ENCODE data around the gene RCAN2.

The RCAN2 gene

DNA sequence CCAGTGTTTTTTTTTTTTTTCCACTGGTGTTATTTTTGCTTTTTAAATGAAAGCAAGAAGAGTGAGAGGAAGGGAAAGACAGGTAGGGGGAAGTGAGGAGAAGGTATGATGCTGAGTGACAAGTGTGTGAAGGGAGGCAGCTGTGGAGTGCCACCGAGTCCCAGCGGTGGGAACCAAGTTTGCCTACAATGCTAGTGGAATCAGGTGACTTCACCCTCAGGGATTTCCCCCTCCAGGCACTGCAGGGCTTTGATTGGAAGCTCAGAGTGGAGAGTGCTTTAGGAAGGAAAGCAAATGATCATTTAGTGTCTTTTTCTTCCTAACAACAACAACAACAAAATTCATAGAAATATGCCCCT is 200.0 kb downstream of the RCAN2 start:
- DNase-seq (ENCODE audit: low read depth in 2 of 2): no peak

- no peak for DNase-seq (ENCODE audit: low read depth in 2 of 2)
Measured at GRCh38 chr6:46290421-46291274, 200.6 kb downstream of the RCAN2 start.

DNA sequence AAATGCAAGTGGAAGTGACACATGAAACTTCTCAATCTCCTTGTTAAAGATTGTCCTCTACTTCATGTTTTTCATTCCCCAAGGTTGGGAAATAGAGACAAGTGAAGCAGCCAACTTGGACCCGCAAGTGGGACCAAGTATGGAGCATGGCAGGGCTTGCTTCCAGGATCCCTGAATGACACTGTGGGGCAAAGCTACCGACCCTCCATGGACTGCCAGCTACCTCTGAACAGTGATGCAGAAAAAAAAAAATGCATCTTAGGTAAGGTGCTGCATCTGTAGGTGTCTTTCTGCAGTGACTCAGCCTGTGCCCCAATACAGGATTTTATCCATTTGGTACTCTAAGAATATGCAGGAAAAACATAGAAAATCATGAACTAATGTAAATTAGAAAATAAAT is 201.4 kb downstream of the RCAN2 start:
- no peak for DNase-seq (ENCODE audit: low read depth in 2 of 2)

DNA sequence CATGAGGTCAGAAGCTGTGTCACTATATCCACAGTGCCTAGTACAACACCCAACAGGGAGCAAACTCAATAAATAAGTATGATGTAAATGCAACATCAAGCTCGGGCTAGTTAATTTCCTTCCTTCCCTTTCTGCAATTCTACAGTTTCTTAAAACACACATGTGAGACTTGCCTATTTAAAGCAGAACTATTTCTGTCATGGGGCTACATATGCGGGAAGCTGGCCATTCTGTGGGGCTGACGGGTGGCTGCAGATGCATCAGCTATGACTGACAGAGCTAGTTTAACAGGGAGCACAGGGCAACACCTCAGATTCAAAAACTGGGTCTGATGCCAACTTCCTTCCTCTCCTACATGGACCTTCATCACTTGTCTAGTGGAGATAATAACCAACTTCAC is 202.4 kb downstream of the RCAN2 start:
- DNase-seq (ENCODE audit: low read depth in 2 of 2): no peak

DNA sequence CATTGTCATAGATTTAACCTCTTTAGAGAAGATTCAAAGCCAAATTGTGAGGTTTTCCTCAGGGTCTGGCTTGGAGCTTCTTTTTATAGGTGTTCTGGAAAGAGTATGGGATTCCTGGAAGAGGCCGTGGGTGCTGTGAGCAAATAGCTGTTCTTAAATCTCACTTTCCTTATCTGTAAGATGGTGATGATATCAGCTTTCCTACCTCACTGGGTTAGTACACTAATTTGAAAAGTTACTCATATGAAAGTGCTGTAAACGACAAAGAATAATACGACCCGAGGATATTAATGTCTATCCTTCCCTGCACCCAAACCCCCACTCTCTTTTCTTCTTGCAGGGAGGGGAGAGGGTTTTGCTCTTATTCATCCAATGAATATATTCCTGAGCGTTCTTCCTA is 203.6 kb downstream of the RCAN2 start:
- DNase-seq (ENCODE audit: low read depth in 2 of 2): no peak

GRCh38 chr6:46287043-46287442 is 204.2 kb downstream of the RCAN2 start:
- no peak for DNase-seq (ENCODE audit: low read depth in 2 of 2)

- no peak for DNase-seq (ENCODE audit: low read depth in 2 of 2)
Measured at GRCh38 chr6:46284475-46284874, 206.8 kb downstream of the RCAN2 start.

DNA sequence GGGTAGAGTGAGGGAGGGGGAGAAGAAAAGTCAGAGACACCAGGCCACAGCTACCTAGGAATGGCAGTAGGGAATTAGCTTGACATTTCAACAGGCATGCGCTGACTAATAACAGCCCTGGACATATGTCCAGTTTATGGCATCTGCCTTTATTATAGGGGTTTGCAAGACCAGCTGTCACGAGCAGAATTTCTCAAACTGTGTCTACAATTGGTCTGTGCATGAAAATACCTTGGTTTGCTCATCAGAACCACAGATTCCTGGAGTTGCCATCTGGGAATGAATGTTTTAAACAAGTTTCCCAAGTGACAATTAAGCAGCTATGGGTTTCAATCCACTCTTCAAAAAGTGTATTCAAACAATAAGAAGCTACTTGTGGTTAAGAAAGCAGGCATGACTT is 210.1 kb downstream of the RCAN2 start:
- DNase-seq (ENCODE audit: low read depth in 2 of 2): no peak

- DNase-seq (ENCODE audit: low read depth in 2 of 2): no peak
Measured at GRCh38 chr6:46279874-46280273, 211.4 kb downstream of the RCAN2 start.

DNA sequence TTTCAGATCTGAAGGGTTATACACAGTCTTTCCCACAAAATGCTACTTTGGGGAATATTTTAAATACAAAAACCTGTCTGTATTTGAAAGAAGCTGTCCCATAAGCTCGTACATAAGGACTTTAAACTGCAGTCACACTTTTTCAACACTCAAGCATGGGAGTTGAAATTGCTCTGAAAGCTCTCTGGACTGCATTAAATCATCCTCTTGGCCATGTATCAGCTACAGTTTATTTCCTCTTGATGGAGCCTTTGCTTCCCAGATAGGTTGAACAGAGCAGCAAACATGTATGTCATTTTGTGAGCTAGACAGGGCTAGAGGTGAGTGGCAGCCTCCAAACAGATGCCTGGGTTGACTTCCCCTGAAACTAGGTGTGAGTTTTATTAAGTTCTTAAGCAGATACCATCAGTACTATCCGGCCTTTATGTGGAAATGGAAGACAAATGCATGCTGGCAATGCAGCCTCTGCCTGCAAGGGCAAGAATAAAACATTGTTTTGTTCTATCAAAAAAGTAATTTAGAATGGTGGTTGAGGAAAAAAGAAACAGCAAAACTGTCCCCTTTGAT is 214.6 kb downstream of the RCAN2 start:
- no peak for DNase-seq (ENCODE audit: low read depth in 2 of 2)

DNA sequence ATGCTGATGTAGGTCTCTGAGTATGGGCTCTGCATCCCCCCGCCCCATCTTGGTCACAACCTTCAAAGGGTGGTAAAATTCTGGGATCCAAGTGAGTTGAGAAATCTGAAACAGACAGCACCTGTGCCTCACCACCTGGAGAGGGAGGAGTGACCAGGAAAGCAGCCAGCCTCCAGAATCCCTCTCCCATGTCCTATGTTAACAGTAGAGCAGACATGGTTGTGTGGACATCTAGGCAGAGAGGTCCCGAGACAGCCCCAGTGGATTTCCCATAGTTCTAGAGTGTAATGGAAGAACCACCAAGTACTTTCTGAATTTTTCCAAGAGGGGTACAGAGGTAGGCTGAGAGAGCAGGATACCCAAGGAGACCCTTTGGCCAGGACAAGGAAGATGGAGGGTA is 216.7 kb downstream of the RCAN2 start:
- DNase-seq (ENCODE audit: low read depth in 2 of 2): no peak

- DNase-seq (ENCODE audit: low read depth in 2 of 2): no peak
Measured at GRCh38 chr6:46273911-46274310, 217.3 kb downstream of the RCAN2 start.

GRCh38 chr6:46271728-46272127 is 219.5 kb downstream of the RCAN2 start:
- DNase-seq (ENCODE audit: low read depth in 2 of 2): no peak

- DNase-seq (ENCODE audit: low read depth in 2 of 2): no peak
Measured at GRCh38 chr6:46271107-46271506, 220.1 kb downstream of the RCAN2 start.

DNA sequence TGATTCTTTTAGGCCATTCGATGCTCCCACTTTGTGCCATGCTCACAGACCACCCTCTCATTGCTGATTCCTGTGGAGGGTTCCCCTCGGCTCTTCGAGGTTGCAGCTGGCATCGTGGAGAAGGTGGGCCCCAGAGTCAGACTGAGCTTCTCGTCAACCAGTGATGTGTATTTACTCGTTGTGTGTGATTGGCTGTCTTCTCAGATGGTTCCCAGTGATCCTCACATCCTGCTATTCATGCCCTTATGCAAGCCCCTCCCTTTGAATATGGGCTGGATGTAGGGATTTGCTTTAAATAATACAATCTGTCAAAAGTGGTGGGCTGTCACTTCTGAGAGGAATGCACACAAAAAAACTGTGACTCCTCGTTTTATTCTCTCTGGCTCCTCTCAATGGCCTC is 220.9 kb downstream of the RCAN2 start:
- DNase-seq (ENCODE audit: low read depth in 2 of 2): no peak

GRCh38 chr6:46269447-46270229 is 221.6 kb downstream of the RCAN2 start:
- DNase-seq (ENCODE audit: low read depth in 2 of 2): no peak

DNA sequence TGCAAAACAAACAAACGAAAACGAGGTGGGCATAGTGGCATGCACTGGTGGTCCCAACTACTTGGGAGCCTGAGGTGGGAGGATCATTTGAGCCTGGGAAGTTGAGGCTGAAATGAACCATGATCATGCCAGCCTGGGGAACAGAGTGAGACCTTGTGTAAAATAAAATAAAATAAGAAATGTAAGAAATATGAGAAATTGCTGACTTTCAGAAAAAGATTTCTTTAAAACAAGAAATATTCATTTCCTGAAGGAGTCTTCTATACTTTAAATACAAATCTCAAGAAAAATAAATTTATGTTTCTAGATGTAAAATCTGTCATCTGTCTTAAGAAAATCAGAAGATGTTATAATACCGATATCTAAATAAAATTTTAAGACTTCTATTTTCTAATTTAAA is 223.7 kb downstream of the RCAN2 start:
- no peak for DNase-seq (ENCODE audit: low read depth in 2 of 2)

GRCh38 chr6:46265373-46265772 is 225.9 kb downstream of the RCAN2 start:
- DNase-seq (ENCODE audit: low read depth in 2 of 2): no peak

- DNase-seq (ENCODE audit: low read depth in 2 of 2): no peak
Measured at GRCh38 chr6:46263707-46264086, 227.6 kb downstream of the RCAN2 start.

DNA sequence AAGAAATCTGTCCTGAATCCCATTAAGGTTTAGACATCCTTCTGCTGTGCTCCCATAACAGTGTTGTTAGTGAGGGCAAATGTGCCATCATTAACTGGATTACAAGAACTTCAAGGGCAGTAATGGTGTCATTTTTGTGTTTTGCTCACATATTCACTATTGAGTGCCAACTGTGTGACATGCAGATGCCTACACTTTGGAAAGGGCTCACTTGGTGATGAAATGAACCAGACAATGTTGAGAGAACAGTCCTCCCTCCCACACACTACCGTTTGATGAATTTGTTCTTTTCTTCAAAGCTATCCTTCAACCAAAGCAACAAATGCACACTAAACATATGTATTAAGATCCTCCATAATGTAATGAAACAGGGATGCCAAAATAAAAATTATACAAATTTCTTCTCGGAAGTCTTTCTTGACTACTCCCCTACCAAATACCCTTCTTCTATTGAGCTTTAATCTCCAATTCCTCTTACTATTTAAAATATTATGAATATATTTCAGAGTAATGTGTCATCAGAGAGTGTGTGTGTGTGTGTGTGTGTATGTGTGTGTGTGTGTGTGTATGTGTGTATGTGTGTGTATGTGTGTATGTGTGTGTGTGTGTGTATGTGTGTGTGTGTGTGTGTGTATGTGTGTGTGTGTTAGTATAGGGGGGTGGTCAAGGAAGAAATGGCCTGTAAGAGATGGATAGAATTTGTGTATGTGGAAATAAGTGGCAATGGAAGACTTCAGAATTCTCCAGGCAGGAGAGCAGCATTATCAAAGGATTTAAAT is 228.1 kb downstream of the RCAN2 start:
- no peak for DNase-seq (ENCODE audit: low read depth in 2 of 2)

DNA sequence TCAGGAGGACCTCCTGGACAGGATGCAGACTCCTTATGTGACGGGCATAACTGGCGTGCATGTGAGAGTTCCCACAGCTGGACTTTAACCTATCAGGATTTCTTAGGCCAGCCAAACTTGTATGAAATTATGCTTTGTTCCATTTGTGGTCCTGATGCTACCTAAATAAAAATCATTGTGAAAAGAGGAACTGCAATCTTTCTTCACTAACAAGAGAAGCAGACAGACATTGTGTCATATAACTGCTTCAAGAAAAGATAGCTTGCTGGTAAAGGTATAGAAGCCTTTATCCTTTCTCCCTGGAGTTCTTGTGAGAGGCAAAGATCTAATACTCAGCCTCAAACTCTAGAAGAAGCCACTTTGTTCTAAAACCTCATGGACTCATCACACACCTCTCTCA is 233.0 kb downstream of the RCAN2 start:
- DNase-seq (ENCODE audit: low read depth in 2 of 2): no peak

DNA sequence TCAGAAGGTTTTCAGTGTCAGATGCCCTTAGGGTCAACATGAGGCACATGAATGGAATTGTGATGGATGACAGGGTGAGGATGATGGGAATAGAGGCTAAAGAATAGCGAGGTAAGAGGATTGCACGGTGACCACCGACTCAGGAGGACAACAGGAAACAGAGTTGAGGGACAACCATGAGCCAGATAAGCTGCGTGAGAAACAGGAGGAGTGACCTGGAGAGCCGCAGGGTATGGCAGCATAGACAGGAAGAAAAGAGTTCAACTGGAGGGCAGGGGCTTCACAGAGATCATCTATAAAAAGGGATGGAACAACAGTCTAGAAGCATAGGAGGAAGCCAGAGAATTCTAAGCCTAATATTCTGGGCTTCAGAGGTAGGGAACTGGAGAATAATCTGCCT is 235.7 kb downstream of the RCAN2 start:
- DNase-seq (ENCODE audit: low read depth in 2 of 2): no peak
